NCI-H524 (cell line): Measurements from ENCODE around the gene TNFAIP2.
"Not testable (repeated sequence)": the region's sequence is repeated elsewhere in the genome, so short reads cannot be mapped to it uniquely, and the experiment has no call there.

Experiments
- DNase-seq, 2 experiments: peaks; one replicate each; lab custom pipeline; 2025; lab: John Stamatoyannopoulos, UW

TNFAIP2 gene

DNA sequence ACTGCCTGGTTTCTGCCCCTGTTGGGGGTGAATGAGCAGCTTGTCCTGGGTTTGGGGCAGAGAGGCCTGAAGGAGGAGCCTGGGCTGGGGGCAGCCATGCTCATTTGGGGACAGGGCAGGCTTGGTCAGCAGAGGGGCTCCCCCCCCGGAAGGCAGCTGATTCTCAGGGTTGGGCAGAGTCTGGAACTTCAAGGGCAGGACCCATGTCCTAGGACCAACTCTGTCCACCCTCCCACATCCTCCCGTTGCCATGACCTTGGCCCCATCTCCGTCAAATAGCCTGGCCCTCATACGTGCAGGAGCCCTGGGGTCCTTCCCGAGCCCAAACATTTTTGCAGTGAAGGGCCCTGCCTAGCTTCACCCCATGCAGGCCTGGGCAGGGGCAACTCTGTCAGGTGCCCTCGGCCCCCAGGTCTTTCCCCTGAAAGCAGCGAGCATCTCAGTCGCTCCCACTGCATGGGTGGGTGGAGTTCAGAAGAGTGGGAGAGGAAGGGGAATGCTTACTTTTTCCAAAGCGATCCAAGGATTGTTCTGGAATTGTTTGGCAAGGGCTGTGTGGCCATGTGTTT, 32.6 kb downstream of the TNFAIP2 start:
- DNase-seq = no peak

DNA sequence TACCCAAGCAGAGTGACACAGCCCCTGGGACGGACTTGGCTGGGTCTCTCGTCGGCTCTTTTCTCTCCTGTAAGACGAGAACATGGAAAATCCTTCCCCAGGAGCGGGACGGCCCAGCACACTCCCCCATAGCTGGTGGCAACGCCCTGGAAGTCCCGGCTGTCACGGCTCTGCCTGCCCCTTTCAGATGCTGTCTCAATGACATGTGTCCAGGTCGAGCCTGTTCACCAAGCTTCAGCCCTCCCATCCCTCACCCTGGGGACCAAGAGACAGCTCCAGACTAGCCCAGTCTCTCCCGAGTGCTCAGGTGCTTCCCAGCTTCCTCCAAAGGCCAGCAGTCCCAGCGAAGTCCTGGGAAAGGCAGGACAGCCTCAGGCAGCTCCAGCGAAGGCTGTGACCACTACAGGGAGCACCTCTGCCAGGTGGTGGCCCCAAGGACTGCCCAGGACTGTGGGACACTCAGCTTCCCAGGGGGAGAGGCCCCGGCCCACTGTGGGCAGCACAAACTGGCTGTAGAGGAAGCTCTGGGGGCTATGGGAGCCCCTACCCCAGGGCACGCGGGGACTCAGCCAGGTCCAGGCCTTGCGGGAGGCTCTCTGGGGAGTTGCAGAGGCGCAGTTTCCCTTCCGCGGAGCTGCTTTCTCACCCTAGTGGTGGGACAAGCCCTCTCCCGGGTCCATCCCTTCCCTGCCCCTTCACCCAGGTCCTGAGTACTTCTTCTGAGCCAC, 33.6 kb downstream of the TNFAIP2 start:
- no peak for DNase-seq

GRCh38 chr14:103157969-103158368, 34.7 kb downstream of the TNFAIP2 start:
- DNase-seq = no peak

- no peak for DNase-seq
Measured at GRCh38 chr14:103158688-103159087, 35.4 kb downstream of the TNFAIP2 start.

GRCh38 chr14:103160321-103161053, 37.2 kb downstream of the TNFAIP2 start:
- DNase-seq = no peak

DNA sequence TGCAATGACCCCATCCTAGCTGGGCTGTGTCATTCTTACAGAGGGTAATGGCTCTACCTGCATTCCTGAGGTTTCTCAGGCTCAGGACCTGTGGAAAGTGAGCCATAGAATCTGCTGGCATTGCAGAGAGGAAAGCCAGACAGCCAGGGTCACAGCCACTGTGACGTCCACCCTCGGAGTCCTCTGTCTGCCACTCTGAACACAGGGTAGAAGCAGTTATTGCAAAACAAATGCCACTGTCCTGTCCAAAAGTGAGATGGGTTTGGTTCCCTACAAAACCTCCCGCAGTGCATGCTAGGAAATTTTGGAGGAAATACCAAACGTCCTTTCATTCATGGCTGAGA, 37.8 kb downstream of the TNFAIP2 start:
- no peak for DNase-seq

DNA sequence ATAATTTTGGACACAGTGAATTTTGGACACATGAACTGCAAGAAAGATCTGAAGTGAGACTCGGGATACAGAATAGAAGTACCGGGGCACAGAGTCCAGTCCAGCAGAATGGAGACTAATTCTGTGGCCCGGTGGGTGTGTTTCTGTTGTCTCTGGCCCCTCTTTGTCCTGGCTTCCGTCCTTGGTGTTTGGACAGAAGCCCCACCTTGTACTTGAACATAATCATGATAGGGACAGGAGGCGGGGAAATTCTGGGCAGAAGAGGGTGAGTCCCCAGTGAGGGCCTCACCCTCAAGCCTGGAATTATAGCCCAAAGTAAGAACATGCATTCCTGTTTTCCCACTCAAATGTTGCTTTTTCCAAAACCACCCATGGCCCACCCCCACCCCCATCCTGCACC, 39.9 kb downstream of the TNFAIP2 start:
- DNase-seq = no peak

DNA sequence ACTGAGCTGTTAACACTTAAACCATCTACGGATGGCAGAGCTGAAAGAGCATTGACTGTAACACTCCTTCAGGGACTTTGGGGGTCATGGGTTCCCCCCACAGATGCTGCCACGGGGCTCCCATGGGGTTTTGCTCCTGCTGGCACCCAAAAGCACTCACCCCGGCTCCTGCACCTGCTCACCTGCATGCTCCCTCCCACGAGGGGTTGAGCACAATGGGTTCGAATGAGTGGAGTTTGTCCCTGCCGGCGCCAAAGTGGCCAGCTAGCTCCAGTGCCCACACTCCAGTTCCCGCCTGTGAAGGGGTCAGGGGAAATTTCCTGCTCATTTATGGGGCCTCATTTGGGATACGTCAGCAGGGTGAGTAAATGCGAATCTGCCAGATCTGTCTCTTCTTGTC, 40.7 kb downstream of the TNFAIP2 start:
- no peak for DNase-seq

- no peak for DNase-seq
Measured at GRCh38 chr14:103164779-103165178, 41.5 kb downstream of the TNFAIP2 start.

DNA sequence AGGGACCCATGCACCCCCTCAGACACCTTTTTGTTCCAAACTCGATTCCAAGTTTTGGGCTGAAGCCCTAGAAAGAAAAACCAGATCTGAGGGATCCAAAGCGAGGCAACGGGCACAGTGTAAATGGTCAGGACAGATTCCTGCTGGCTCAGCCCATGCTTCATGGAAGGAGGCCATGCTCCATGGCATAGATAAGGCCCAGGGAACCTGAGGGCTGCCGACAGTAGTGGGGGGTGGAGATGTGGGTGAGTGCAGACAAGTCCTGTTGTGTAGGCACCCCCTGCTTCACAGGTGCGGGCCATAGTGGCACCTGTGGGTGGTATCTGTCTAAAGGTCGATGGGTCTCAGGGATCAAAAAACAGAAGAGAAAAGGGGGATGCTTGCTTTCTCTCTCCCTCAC, 42.1 kb downstream of the TNFAIP2 start:
- no peak for DNase-seq

DNA sequence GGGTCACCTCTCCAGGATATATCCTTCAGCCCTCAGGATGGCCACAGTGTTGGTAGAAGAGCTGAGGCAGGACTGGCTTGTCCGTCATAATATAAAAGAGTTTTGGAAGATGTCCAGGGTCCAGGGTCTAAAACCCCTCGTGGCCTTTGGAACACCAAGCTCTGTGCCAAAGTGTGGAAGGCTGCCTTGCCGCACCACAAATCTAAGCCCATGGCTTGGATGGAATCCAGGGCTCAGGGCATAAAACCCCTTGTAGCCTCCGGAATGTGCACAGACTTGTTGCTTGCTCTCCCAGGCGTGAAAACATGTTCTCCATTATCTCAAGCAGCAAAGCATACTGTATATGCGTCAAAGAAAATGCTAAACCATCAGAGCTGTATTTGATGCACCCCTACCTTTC, 46.7 kb downstream of the TNFAIP2 start:
- DNase-seq = peak in 1 of 2 experiments; percentile 12

DNA sequence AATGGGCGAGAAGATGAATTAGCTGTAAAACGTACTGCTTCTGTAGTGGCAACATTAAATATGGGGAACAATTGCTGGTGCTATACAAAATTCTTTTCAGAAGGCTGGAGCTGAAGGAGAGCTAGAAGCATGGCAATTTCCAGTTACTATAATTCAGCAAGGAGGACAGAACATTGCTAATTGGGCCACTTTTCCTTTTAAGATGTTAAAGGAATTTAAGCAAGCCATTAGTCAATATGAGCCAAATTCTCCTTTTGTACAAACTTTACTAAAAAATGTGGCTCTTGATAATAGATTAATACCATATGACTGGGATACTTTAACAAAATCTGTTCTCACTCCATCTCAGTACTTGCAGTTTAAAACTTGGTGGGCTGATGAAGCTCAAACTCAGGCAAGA, 47.9 kb downstream of the TNFAIP2 start:
- DNase-seq = not testable (repeated sequence)

DNA sequence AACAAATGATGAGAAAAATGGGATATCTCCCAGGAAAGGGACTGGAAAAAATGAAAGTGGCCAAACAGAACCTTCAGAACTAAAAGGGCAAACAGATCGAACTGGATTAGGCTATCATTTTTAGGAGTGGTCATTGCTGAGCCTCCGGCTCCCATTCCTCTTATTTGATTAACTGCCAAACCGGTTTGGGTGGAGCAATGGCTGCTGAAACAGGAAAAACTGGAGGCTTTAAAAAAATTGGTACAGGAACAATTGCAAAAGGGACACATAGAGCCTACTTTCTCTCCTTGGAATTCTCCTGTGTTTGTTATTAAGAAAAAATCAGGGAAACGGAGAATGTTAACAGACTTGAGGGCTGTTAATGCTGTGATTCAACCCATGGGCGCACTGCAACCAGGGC, 49.7 kb downstream of the TNFAIP2 start:
- DNase-seq = no peak

DNA sequence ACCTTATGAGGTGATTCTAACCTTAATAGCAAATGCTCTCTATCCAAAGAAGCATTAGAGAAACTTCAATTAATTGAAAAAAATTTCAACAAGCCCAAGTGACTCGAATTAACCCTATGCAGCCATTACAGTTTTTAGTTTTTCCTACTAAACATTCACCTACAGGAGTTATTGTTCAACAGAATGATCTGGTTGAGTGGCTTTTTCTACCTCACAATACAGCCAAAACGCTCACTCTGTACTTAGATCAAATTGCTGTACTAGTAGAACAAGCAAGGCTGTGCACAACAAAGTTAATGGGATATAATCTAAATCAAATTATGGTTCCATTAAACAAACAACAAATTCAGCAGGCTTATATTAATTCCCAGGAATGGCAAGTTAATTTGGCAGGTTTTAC, 50.6 kb downstream of the TNFAIP2 start:
- DNase-seq = not testable (repeated sequence)

- not testable (repeated sequence) for DNase-seq
Measured at GRCh38 chr14:103176176-103176575, 52.9 kb downstream of the TNFAIP2 start.

- no peak for DNase-seq
Measured at GRCh38 chr14:103177376-103177775, 54.1 kb downstream of the TNFAIP2 start.

DNA sequence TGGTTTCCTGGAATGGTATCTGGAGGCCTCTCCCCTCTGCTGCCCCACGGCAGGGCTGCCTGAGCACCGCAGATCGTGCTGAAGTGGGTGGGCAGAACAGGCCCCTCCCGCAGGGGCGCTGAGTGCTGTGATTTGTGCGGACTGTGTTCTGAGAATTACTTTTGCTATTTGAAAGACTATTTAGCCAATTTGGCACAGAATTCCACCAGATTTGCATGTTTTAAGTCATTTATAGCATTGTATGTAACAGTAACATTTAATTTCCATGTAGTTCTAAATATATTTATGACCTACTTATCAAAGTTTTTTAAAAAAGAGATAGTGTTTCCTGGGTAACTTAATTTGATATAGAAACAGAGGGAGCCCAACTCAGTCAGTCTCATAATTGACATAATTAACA, 55.3 kb downstream of the TNFAIP2 start:
- no peak for DNase-seq

DNA sequence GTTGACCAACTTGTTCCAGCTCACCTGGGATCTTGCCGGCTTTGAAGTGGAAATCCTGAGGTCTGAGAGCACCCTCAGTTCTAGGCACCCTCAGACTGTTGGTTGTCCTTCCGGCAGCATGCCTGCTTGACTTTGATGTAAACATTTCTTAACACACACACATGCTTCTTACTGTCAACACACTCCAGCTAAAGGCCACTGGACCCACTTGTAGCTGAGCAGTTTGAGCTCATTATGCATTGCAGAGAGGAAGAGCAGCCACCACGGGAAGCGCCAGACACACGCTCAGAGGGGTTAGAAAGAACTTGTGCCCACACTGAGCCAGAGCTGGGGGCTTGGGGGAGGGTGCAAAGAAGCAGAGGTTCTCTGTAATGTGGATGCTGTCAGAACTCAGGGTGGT, 55.8 kb downstream of the TNFAIP2 start:
- DNase-seq = no peak

- DNase-seq = no peak
Measured at GRCh38 chr14:103180331-103180730, 57.1 kb downstream of the TNFAIP2 start.

DNA sequence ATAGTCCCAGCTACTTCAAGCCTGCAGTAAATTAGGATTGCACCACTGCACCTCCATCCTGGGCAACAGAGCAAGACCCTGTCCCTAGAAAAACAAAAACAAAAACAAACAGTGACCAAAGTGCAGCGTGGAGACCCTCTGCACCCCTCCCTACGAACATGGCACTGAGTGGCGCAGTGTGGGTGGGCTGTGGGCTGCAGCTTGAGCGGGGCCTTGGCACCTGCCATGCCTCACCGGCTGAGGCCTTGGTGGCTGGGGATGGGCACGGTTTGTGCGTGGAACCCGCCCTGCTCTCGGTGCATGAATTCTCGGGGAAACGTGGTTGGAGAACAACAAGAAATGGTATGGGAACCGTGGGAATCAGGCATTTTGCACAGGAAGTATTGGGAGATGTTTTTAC, 60.8 kb downstream of the TNFAIP2 start:
- no peak for DNase-seq

- peak; percentile 30 to 70 for DNase-seq
Measured at GRCh38 chr14:103185051-103186029, 62.1 kb downstream of the TNFAIP2 start.

DNA sequence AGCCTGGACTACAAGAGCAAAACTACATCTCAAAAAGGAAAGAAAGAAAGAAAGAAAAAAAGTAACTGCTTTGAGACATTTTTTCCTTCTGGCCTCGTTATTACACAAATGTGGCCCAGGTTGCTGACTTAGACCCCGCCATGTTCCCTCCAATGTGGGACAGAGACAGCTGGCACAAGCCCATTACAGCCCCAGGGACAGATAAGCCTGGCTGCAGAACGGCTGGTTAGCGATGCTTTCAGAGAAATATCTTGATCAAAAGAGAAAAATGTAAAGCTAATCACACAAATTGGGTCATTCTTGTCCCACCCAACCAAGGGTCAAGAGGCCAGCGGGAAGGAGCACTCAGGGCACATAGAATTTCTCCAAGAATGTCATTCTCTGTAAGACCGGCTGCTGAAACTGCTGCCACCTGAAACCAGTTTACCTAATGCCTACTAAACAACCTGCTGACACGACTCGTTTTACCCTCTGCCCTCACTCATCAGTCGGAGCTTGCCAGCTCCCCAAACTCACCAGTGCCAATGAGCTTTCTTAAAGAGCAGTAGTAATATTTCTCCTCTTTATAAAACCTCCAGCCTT, 63.1 kb downstream of the TNFAIP2 start:
- peak; percentile 22 to 26 for DNase-seq
